ENCODE data around the gene GATA5.

Gene GATA5

GRCh38 chr20:62487118-62487517 is 11.3 kb upstream of the GATA5 start:
- DNase-seq (ENCODE audit: low spot score), result no peak

- no peak for DNase-seq (ENCODE audit: low spot score)
These were observed 10.7 kb upstream of the GATA5 start for GRCh38 chr20:62486484-62486883.

- DNase-seq (ENCODE audit: low spot score), result no peak
These were observed 9.9 kb upstream of the GATA5 start for GRCh38 chr20:62485701-62486089.

- DNase-seq (ENCODE audit: low spot score), result no peak
These were observed 9.4 kb upstream of the GATA5 start for GRCh38 chr20:62485062-62485700.

GRCh38 chr20:62484478-62484877 is 8.7 kb upstream of the GATA5 start:
- no peak for DNase-seq (ENCODE audit: low spot score)

GRCh38 chr20:62483613-62484458 is 8.0 kb upstream of the GATA5 start:
- no peak for DNase-seq (ENCODE audit: low spot score)

- DNase-seq (ENCODE audit: low spot score), result no peak
These were observed 7.2 kb upstream of the GATA5 start for GRCh38 chr20:62482974-62483373.

GRCh38 chr20:62482146-62482809 is 6.5 kb upstream of the GATA5 start:
- no peak for DNase-seq (ENCODE audit: low spot score)

- no peak for DNase-seq (ENCODE audit: low spot score)
These were observed 5.8 kb upstream of the GATA5 start for GRCh38 chr20:62481425-62482145.

GRCh38 chr20:62480318-62480717 is 4.5 kb upstream of the GATA5 start:
- DNase-seq (ENCODE audit: low spot score), result no peak

GRCh38 chr20:62479656-62480055 is 3.9 kb upstream of the GATA5 start:
- DNase-seq (ENCODE audit: low spot score), result no peak

- no peak for DNase-seq (ENCODE audit: low spot score)
These were observed 3.4 kb upstream of the GATA5 start for GRCh38 chr20:62479156-62479555.

- no peak for DNase-seq (ENCODE audit: low spot score)
These were observed 2.1 kb upstream of the GATA5 start for GRCh38 chr20:62477669-62478455.

- no peak for DNase-seq (ENCODE audit: low spot score)
These were observed 452 bp upstream of the GATA5 start for GRCh38 chr20:62476056-62476838.

- no peak for DNase-seq (ENCODE audit: low spot score)
These were observed 596 bp downstream of the GATA5 start for GRCh38 chr20:62475027-62475771.

- no peak for DNase-seq (ENCODE audit: low spot score)
These were observed 1.2 kb downstream of the GATA5 start for GRCh38 chr20:62474604-62475026.

GRCh38 chr20:62473717-62474603 is 1.8 kb downstream of the GATA5 start:
- DNase-seq (ENCODE audit: low spot score), result no peak

GRCh38 chr20:62472941-62473585 is 2.7 kb downstream of the GATA5 start:
- no peak for DNase-seq (ENCODE audit: low spot score)
